ENCODE measurements around the gene HMCN1.

Gene HMCN1
- total RNA-seq: 0 to 2.0 (median 0.24) reads per million in 9 experiments

GRCh38 chr1:185733818-185734735, at the start of gene HMCN1:
TSS of gene HMCN1 (plus strand) at chr1:185734391. CDS start at chr1:185734780, 389 bp downstream.
- H3K36me3 Mint-ChIP-seq (ENCODE audit: insufficient read depth): no peaks in the 10 kb centered on the region
- peak within 1 kb of the TSS; percentile 41 to 60 for H3K4me3 Mint-ChIP-seq
- peak in 1 of 3 experiments; percentile 4 for DNase-seq
- H3K27me3 Mint-ChIP-seq: peaks cover 60 to 62% of the 10 kb centered on the region in 2 donors
- H3K27ac Mint-ChIP-seq: no peak within 1 kb of the TSS
- peaks cover 9 to 20% of the 10 kb centered on the region in 2 donors for H3K4me1 Mint-ChIP-seq (ENCODE audit: low read depth in 2 of 2)
- ATAC-seq (replicated peaks): peak; percentile 40
- peaks cover 0 to 7% of the 10 kb centered on the region in 2 donors for H3K9me3 Mint-ChIP-seq

DNA sequence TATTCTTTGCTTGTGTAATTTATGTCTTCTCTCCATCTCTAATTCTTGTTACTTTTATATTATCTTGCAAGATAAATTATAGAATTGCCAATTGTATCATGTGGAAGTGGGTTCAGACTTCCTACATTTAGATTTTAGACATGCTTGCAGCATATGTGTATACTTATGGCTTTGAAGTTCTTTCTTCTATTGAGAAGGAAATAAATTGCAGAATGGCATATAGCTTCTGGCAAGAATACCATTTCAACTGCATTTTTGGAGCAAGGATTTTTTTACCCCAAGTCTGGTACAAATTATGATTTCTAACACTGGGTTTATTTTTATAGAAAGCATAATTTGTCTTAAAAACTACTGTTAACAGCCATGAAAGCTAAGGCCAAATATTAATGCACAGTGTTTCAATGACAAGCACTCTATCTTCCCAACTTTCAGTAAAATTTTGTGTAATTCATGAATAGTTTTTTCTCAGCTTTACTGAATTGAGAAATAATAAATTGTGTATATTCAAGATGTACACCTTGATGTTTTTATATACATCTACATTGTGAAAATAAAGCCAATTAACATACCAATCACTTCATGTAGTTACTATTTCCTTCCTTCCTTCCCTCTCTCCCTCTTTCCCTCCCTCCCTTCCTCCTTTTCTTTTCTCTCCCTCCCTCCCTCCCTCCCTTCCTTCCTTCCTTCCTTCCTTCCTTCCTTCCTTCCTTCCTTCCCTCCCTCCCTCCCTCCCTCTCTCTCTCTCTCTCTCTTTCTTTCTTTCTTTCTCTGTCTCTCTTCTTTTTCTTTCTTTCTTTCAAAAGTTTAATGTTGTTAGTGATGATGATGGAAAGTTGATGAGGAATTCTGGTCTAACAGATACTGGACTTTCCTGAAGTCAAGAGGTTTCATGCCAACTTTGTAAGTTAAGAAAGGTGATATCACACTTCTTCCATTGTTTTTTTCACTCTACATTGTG, 47.1 kb upstream of the HMCN1 start:
- no peaks in the 10 kb centered on the region for H3K4me1 Mint-ChIP-seq (ENCODE audit: low read depth in 2 of 2)
- DNase-seq: no peak
- H3K27me3 Mint-ChIP-seq: peaks cover 23 to 34% of the 10 kb centered on the region in 2 donors
- H3K36me3 Mint-ChIP-seq (ENCODE audit: insufficient read depth): no peaks in the 10 kb centered on the region
- H3K4me3 Mint-ChIP-seq: no peak overlapping the region
- no peak for ATAC-seq (replicated peaks)
- no peaks in the 10 kb centered on the region for H3K9me3 Mint-ChIP-seq
- no peak overlapping the region for H3K27ac Mint-ChIP-seq

DNA sequence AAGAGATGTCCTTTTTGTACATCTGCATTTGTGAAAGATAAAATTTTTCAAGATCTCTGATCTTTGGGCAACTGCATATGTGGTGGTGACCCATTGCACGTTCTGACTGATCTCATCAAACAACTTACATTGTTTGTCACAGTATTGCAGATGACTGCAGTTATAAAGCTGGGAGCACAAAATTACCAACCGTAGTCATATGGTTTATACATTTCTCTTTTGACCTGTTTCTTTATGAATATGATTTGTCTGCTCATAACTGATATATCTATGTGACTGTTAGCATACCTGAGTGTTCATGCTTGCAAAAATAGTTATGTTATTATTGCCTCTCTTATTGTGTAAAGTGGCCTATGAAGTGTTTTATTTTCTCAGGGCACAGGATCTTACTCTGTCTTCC, 43.7 kb upstream of the HMCN1 start:
- Mint-ChIP-seq H3K4me3 (no peak overlapping the region), H3K27ac (no peak overlapping the region), H3K36me3 (ENCODE audit: insufficient read depth) (no peaks in the 10 kb centered on the region), H3K27me3 (peaks cover 26 to 30% of the 10 kb centered on the region in 2 donors), H3K9me3 (no peaks in the 10 kb centered on the region), H3K4me1 (ENCODE audit: low read depth in 2 of 2) (peaks cover 10% of the 10 kb centered on the region in 2 donors)
- ATAC-seq (replicated peaks): no peak
- no peak for DNase-seq

DNA sequence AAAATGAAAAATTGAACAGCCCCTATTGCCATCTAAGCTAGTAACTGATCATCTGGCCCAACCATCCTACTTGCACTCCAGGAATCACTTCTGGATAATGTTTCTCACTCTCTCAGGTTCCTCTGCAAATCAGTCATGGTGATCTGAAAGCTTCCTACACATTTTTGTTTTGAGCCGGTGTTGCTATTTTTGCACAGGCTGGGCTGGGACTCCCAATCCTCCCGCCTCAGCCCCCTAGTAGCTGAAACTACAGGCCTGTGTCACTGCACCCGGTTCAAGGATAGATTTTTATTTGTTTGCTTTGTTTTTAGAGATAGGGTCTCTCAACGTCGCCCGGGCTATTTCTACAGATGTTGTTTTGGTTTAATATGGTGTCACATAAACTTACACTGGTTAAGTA, 40.5 kb upstream of the HMCN1 start:
- Mint-ChIP-seq H3K27me3 (peaks cover 21 to 25% of the 10 kb centered on the region in 2 donors), H3K9me3 (no peaks in the 10 kb centered on the region), H3K4me3 (peak overlapping the region; percentile 69 to 78), H3K4me1 (ENCODE audit: low read depth in 2 of 2) (peaks cover 10% of the 10 kb centered on the region in 2 donors), H3K36me3 (ENCODE audit: insufficient read depth) (no peaks in the 10 kb centered on the region), H3K27ac (peak overlapping the region; percentile 88 to 94)
- DNase-seq (no peak), ATAC-seq (replicated peaks) (no peak)

DNA sequence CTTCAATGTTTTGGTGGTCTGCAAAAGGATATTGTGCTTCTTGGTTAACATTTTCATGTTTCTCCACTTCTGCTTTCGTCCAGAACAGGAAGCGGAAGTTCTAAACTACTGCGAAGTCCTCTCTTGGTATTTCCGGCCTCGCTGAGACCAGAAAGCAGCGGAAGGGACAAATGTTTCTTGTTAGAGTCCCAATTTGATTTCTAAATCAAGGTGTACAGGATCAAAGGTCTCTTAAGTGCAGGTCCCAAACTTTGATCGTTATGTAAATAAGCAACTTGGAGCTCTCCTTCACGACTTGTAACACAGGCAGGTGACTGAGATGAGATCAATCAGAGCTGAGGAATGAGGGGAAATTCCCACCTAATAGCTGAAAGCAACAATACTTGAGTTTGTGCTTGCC, 40.1 kb upstream of the HMCN1 start:
- Mint-ChIP-seq H3K9me3 (no peaks in the 10 kb centered on the region), H3K4me1 (ENCODE audit: low read depth in 2 of 2) (peaks cover 10% of the 10 kb centered on the region in 2 donors), H3K27ac (peak overlapping the region; percentile 88 to 94), H3K27me3 (peaks cover 23 to 26% of the 10 kb centered on the region in 2 donors), H3K36me3 (ENCODE audit: insufficient read depth) (no peaks in the 10 kb centered on the region), H3K4me3 (peak overlapping the region; percentile 69 to 78)
- peak in 1 of 3 experiments; percentile 5 for DNase-seq
- peak; percentile 55 for ATAC-seq (replicated peaks)

- DNase-seq (no peak), ATAC-seq (replicated peaks) (no peak)
- H3K27me3 Mint-ChIP-seq: peaks cover 24 to 31% of the 10 kb centered on the region in 2 donors
- H3K27ac Mint-ChIP-seq: no peak overlapping the region
- H3K4me3 Mint-ChIP-seq: no peak overlapping the region
- H3K36me3 Mint-ChIP-seq (ENCODE audit: insufficient read depth): no peaks in the 10 kb centered on the region
- no peaks in the 10 kb centered on the region for H3K9me3 Mint-ChIP-seq
- H3K4me1 Mint-ChIP-seq (ENCODE audit: low read depth in 2 of 2): peaks cover 10% of the 10 kb centered on the region in 2 donors
These were observed 38.9 kb upstream of the HMCN1 start for GRCh38 chr1:185695299-185695698.

DNA sequence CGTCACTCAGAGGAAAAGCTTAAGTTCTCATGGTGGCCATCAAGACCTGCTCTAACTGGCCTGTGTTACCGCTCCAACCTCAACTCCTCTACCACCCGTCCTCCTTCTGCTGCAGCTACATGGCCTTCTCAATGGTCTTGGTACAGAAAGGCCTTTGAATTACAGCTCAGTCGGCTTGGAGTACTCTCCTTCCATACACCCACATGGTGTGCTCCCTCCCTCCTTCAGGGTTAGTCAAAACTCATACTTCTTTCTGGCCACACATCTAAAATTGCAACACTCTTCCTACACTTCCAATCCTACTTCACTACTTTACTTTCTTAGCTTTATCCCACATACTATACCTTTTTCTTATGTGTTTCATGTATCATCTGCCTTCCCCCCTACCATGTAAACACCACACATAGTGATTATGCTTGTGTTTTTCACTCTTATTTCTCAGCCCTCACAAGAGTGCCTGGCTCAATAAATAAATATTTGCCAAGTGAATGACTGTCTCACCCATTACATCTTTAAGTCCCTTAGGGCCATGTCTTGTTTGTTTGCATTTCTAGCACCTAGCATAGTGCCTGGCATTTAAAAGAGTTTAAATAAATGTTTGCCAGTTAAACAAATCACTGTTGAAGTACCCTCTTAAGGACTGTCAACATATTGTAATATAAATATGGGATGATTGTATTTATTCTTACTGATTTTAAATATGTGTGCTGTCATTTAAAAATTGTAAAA, 37.6 kb upstream of the HMCN1 start:
- H3K4me1 Mint-ChIP-seq (ENCODE audit: low read depth in 2 of 2): peaks cover 10% of the 10 kb centered on the region in 2 donors
- H3K36me3 Mint-ChIP-seq (ENCODE audit: insufficient read depth): no peaks in the 10 kb centered on the region
- ATAC-seq (replicated peaks) (no peak), DNase-seq (no peak)
- no peak overlapping the region for H3K27ac Mint-ChIP-seq
- H3K9me3 Mint-ChIP-seq: no peaks in the 10 kb centered on the region
- no peak overlapping the region for H3K4me3 Mint-ChIP-seq
- peaks cover 31 to 41% of the 10 kb centered on the region in 2 donors for H3K27me3 Mint-ChIP-seq

GRCh38 chr1:185699874-185700273, 34.3 kb upstream of the HMCN1 start:
- no peaks in the 10 kb centered on the region for H3K9me3 Mint-ChIP-seq
- H3K36me3 Mint-ChIP-seq (ENCODE audit: insufficient read depth): no peaks in the 10 kb centered on the region
- ATAC-seq (replicated peaks): no peak
- peaks cover 25 to 32% of the 10 kb centered on the region in 2 donors for H3K27me3 Mint-ChIP-seq
- H3K27ac Mint-ChIP-seq: no peak overlapping the region
- no peak overlapping the region for H3K4me3 Mint-ChIP-seq
- no peaks in the 10 kb centered on the region for H3K4me1 Mint-ChIP-seq (ENCODE audit: low read depth in 2 of 2)
- no peak for DNase-seq

DNA sequence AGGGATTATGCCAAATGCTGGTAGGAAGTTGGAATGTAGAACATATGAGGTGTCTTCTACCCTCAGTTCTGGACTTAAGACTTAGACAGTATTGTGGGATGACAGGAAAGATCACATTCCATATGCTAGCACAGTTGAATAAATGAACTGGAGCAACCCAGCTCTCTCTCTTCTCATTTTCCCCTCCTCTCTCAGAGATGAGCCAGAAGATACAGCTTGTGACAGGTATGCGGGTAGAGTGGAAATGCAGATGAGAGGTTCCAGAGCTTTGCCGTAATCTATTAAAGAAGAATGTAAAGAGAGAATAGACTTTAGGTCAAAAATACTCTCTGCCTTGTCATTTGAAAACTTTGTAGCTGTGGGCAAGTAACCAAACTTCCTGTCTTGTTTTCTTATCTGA, 32.5 kb upstream of the HMCN1 start:
- no peaks in the 10 kb centered on the region for H3K4me1 Mint-ChIP-seq (ENCODE audit: low read depth in 2 of 2)
- no peaks in the 10 kb centered on the region for H3K9me3 Mint-ChIP-seq
- no peak overlapping the region for H3K4me3 Mint-ChIP-seq
- ATAC-seq (replicated peaks) (no peak), DNase-seq (no peak)
- H3K27ac Mint-ChIP-seq: no peak overlapping the region
- H3K36me3 Mint-ChIP-seq (ENCODE audit: insufficient read depth): no peaks in the 10 kb centered on the region
- H3K27me3 Mint-ChIP-seq: peaks cover 35 to 40% of the 10 kb centered on the region in 2 donors

DNA sequence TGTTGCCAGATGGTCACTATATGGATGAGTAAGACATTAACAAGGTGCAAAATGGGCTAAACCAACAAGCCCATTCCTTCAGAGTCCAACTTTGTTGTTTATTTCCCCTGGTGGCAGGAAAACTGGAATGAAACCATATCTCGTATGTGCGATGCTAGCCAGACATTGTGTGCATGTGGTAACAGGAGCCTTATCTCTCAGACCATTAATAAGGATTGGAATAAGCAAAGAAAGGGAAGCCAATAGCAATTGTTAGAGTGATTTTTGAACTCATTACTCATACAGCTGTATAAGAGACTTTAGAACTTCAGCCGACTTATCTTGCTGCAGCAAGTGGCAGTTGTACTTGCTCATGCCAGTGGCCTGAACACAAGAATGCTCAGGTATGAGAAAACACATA, 30.0 kb upstream of the HMCN1 start:
- Mint-ChIP-seq H3K36me3 (ENCODE audit: insufficient read depth) (no peaks in the 10 kb centered on the region), H3K27me3 (peaks cover 49 to 51% of the 10 kb centered on the region in 2 donors), H3K9me3 (peaks cover 0 to 2% of the 10 kb centered on the region in 2 donors), H3K27ac (no peak overlapping the region), H3K4me1 (ENCODE audit: low read depth in 2 of 2) (no peaks in the 10 kb centered on the region), H3K4me3 (no peak overlapping the region)
- no peak for DNase-seq
- ATAC-seq (replicated peaks): no peak

GRCh38 chr1:185716095-185716494, 18.1 kb upstream of the HMCN1 start:
- ATAC-seq (replicated peaks): no peak
- Mint-ChIP-seq H3K27me3 (peaks cover 27 to 32% of the 10 kb centered on the region in 2 donors), H3K9me3 (peaks cover 0 to 8% of the 10 kb centered on the region in 2 donors), H3K36me3 (ENCODE audit: insufficient read depth) (no peaks in the 10 kb centered on the region), H3K4me3 (no peak overlapping the region), H3K4me1 (ENCODE audit: low read depth in 2 of 2) (peaks cover 0 to 2% of the 10 kb centered on the region in 2 donors), H3K27ac (no peak overlapping the region)
- DNase-seq: no peak

DNA sequence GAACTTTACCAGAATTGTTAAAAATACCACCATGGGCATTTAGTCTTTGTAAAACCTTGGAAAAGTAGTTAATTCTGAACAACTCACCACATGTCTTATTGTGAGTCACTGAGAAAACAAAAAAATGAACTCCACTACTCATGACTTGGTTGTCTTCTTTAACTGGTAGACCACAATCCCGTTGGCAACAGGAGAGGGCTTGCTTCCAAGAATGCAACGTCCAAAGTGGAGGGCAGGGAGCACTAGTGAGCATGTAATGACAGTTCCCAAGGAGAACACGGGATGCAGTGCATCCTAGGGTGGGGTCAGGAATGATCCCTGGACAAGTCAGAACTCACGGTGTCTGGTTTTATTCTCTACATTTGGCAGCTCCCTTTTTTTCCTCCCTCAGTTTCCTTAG, 15.2 kb upstream of the HMCN1 start:
- Mint-ChIP-seq H3K27ac (no peak overlapping the region), H3K27me3 (peaks cover 23 to 30% of the 10 kb centered on the region in 2 donors)

More for the DNA sequence above, 15.2 kb upstream of the HMCN1 start:
- Mint-ChIP-seq H3K4me3 (no peak overlapping the region), H3K4me1 (ENCODE audit: low read depth in 2 of 2) (peaks cover 0 to 2% of the 10 kb centered on the region in 2 donors), H3K9me3 (peaks cover 0 to 7% of the 10 kb centered on the region in 2 donors), H3K36me3 (ENCODE audit: insufficient read depth) (no peaks in the 10 kb centered on the region)
- no peak for DNase-seq
- no peak for ATAC-seq (replicated peaks)
